Activated T-cell treated with anti-CD3 and anti-CD28 coated beads, Interleukin-2, amount 50 U/mL, for 4 hours (primary cell): ENCODE results near the gene ZNF827. TPM values are rescaled to one million over a fixed set of nuclear protein-coding genes. Genes with fewer than 3 reads are reported as not detected.
"Not testable (repeated sequence)": the region's sequence is repeated elsewhere in the genome, so short reads cannot be mapped to it uniquely, and the experiment has no call there.

Experiments used
- ATAC-seq, 2 donors: fragments of 200-7000 bp; cut with Tn5 transposase; one replicate each; pipeline ENCODE4 v1.10.0; 2021
- DNase-seq: peaks from one replicate; pipeline ENCODE4 v3.0.0-alpha.2; 2020
- H3K27me3 Mint-ChIP-seq: one replicate; pipeline ENCODE4 v1.8.0; 2021; ENCODE audit warnings: low read depth, mixed read lengths
- H3K36me3 Mint-ChIP-seq: one replicate; pipeline ENCODE4 v1.8.0; 2022; ENCODE audit warnings: mixed read lengths; ENCODE audit not compliant: insufficient read depth
- H3K4me1 Mint-ChIP-seq: one replicate; pipeline ENCODE4 v1.8.0; 2021; ENCODE audit warnings: low read depth, mixed read lengths
- H3K4me3 Mint-ChIP-seq: one replicate; pipeline ENCODE4 v1.8.0; 2021; ENCODE audit warnings: mild to moderate bottlenecking, moderate library complexity, mixed read lengths
- H3K9me3 Mint-ChIP-seq: one replicate; pipeline ENCODE4 v1.8.0; 2021; ENCODE audit warnings: mixed read lengths
- total RNA-seq, 3 donors: library from RNA; stranded (reverse); gene quantifications; one replicate each; pipeline ENCODE4 v1.2.1, GENCODE V29; 2021

Gene ZNF827
- total RNA-seq, 3 donors from 2014 or later: 22.8 to 35.2 (median 25.1) TPM

- no peaks in the 10 kb centered on the region for H3K9me3 Mint-ChIP-seq
- no peaks in the 10 kb centered on the region for H3K27me3 Mint-ChIP-seq
- H3K4me1 Mint-ChIP-seq: peaks cover 13% of the 10 kb centered on the region
- DNase-seq: no peak
- ATAC-seq: no peak
- H3K36me3 Mint-ChIP-seq: peaks cover 32% of the 10 kb centered on the region
- H3K4me3 Mint-ChIP-seq: no peak overlapping the region
Observed at GRCh38 chr4:145847764-145848163, 90.9 kb downstream of the ZNF827 start.

- no peak overlapping the region for H3K4me3 Mint-ChIP-seq
- peaks cover 13% of the 10 kb centered on the region for H3K4me1 Mint-ChIP-seq
- DNase-seq: no peak
- no peak for ATAC-seq
- no peaks in the 10 kb centered on the region for H3K9me3 Mint-ChIP-seq
- H3K36me3 Mint-ChIP-seq: peaks cover 47% of the 10 kb centered on the region
- H3K27me3 Mint-ChIP-seq: no peaks in the 10 kb centered on the region
Observed at GRCh38 chr4:145845118-145845517, 93.5 kb downstream of the ZNF827 start.

DNA sequence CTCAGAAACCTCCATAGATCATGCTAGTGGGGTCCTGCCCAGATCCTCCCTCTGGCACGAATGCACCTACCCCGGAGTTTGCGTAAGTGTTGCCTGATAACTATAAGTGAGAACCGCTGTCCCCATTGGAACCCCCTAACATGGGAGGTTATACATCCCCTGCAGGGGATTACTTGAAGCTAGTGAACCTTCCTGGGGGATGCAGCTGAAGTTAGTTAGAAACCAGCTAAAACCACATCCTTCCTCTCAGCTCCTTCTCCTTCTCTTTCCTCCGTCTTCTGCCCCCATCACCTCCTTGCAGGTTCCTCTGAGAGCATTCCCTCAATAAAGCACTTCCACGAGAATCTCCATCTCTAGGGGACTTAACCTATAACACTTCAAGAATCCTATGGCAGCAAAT is 95.0 kb downstream of the ZNF827 start:
- no peak overlapping the region for H3K4me3 Mint-ChIP-seq
- H3K4me1 Mint-ChIP-seq: peaks cover 13% of the 10 kb centered on the region

GRCh38 chr4:145843148-145843547 is 95.5 kb downstream of the ZNF827 start:
- H3K4me3 Mint-ChIP-seq: no peak overlapping the region
- ATAC-seq: no peak

More for the DNA sequence above, 95.0 kb downstream of the ZNF827 start:
- DNase-seq (no peak), ATAC-seq (peak in 1 of 2 donors; percentile 10)
- peaks cover 55% of the 10 kb centered on the region for H3K36me3 Mint-ChIP-seq
- H3K27me3 Mint-ChIP-seq: no peaks in the 10 kb centered on the region
- no peaks in the 10 kb centered on the region for H3K9me3 Mint-ChIP-seq

GRCh38 chr4:145842224-145842887 is 96.3 kb downstream of the ZNF827 start:
- Mint-ChIP-seq H3K4me1 (peaks cover 13% of the 10 kb centered on the region), H3K36me3 (peaks cover 50% of the 10 kb centered on the region), H3K27me3 (no peaks in the 10 kb centered on the region), H3K4me3 (no peak overlapping the region), H3K9me3 (no peaks in the 10 kb centered on the region)
- DNase-seq: no peak
- ATAC-seq: no peak

More at GRCh38 chr4:145843148-145843547, 95.5 kb downstream of the ZNF827 start:
- Mint-ChIP-seq H3K4me1 (peaks cover 13% of the 10 kb centered on the region), H3K27me3 (no peaks in the 10 kb centered on the region), H3K9me3 (no peaks in the 10 kb centered on the region), H3K36me3 (peaks cover 55% of the 10 kb centered on the region)
- no peak for DNase-seq

DNA sequence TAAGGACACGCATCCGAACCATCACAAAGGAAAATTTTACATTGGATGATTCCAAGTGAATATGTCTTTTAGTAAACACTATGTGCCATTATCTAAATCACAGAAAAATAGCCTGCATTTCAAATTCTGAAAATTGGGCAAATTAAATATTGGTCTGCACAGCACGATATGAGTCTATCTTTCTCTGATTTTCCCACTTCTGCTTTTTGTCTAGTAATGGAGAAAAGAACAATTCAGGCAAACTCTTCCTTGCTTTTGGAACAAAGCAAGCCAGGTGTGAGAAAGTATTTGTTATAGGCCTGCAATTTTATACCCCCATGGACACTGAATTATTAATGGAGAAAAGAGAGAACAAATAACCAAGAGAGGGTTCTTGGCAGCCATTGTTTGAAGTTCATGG is 97.8 kb downstream of the ZNF827 start:
- Mint-ChIP-seq H3K4me3 (no peak overlapping the region), H3K36me3 (peaks cover 46% of the 10 kb centered on the region), H3K9me3 (no peaks in the 10 kb centered on the region), H3K4me1 (peaks cover 13% of the 10 kb centered on the region), H3K27me3 (no peaks in the 10 kb centered on the region)
- DNase-seq: no peak
- ATAC-seq: no peak

GRCh38 chr4:145840162-145840768 is 98.4 kb downstream of the ZNF827 start:
- ATAC-seq (peak; percentile 81 to 85), DNase-seq (no peak)
- Mint-ChIP-seq H3K4me3 (no peak overlapping the region), H3K27me3 (no peaks in the 10 kb centered on the region), H3K9me3 (no peaks in the 10 kb centered on the region), H3K4me1 (peaks cover 13% of the 10 kb centered on the region), H3K36me3 (peaks cover 44% of the 10 kb centered on the region)

DNA sequence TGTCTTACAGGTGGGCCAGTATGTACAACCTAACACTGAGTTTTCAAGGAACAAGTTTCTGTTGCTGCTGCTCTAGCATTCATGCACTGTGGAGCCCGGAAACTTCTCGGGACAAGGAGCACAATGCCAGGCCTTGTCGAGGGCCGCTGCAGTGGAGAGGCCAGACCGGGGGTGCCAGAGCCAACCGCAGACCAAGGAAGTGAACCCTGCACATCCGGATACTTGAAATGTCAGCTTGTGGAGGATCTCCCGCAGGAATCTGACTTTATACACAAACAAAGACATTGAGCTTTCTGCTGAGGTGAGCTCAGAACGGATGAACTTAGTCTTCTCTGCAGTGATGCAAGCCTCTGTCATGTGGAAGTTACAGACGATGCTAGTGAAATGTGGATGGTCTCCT is 99.5 kb downstream of the ZNF827 start:
- peaks cover 35% of the 10 kb centered on the region for H3K36me3 Mint-ChIP-seq
- ATAC-seq: no peak

DNA sequence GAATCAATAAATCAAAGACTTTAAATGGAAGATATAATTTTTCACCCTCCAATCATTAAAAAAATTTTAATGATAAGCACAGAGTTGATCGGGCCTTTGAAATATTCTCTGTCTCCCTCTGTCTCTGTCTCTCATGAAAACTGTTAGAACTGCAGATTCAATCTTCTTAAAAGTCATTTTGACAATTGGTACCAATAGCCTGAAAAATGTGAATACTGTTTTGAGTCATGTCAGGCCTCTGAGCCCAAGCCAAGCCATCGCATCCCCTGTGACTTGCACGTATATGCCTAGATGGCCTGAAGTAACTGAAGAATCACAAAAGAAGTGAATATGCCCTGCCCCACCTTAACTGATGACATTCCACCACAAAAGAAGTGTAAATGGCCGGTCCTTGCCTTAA is 106.2 kb downstream of the ZNF827 start:
- peaks cover 41% of the 10 kb centered on the region for H3K4me1 Mint-ChIP-seq
- H3K27me3 Mint-ChIP-seq, ATAC-seq, H3K9me3 Mint-ChIP-seq, H3K4me3 Mint-ChIP-seq, DNase-seq: not testable (repeated sequence)
- H3K36me3 Mint-ChIP-seq: peaks cover 33% of the 10 kb centered on the region

More for the DNA sequence above, 99.5 kb downstream of the ZNF827 start:
- Mint-ChIP-seq H3K27me3 (no peaks in the 10 kb centered on the region), H3K9me3 (no peaks in the 10 kb centered on the region), H3K4me3 (no peak overlapping the region), H3K4me1 (peaks cover 9% of the 10 kb centered on the region)
- no peak for DNase-seq

- no peaks in the 10 kb centered on the region for H3K9me3 Mint-ChIP-seq
- H3K27me3 Mint-ChIP-seq: no peaks in the 10 kb centered on the region
Observed at GRCh38 chr4:145830699-145831098, 107.9 kb downstream of the ZNF827 start.

GRCh38 chr4:145829629-145830395 is 108.8 kb downstream of the ZNF827 start:
- Mint-ChIP-seq H3K4me3 (peak overlapping the region; percentile 49), H3K9me3 (no peaks in the 10 kb centered on the region), H3K27me3 (no peaks in the 10 kb centered on the region), H3K4me1 (peaks cover 41% of the 10 kb centered on the region), H3K36me3 (peaks cover 45% of the 10 kb centered on the region)
- ATAC-seq (peak; percentile 60 to 81), DNase-seq (no peak)

More at GRCh38 chr4:145830699-145831098, 107.9 kb downstream of the ZNF827 start:
- H3K36me3 Mint-ChIP-seq: peaks cover 39% of the 10 kb centered on the region
- no peak overlapping the region for H3K4me3 Mint-ChIP-seq
- H3K4me1 Mint-ChIP-seq: peaks cover 41% of the 10 kb centered on the region
- DNase-seq (no peak), ATAC-seq (no peak)

GRCh38 chr4:145828802-145829485 is 109.7 kb downstream of the ZNF827 start:
- H3K4me3 Mint-ChIP-seq: no peak overlapping the region
- DNase-seq: no peak
- peaks cover 41% of the 10 kb centered on the region for H3K4me1 Mint-ChIP-seq
- no peaks in the 10 kb centered on the region for H3K9me3 Mint-ChIP-seq
- no peaks in the 10 kb centered on the region for H3K27me3 Mint-ChIP-seq
- H3K36me3 Mint-ChIP-seq: peaks cover 50% of the 10 kb centered on the region
- peak; percentile 86 for ATAC-seq

DNA sequence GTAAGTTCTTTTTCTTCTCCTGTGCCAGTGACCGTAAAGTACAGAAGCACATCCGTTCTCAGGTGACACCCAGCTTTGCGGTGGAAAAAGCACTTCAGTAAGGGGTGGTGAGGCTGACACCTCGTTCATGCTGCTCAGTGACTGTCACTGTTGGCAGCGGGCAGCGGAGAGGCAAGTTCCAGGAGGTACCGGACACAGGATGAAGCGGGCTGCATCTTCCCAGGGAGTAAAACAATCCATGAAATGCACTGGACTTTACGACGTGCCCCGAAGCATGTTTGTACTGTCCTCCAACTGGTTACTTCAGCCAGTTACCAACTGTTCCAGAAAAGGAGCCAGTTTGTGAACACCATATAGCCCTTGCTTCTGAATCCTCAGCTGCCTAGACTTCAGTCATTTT is 110.7 kb downstream of the ZNF827 start:
- H3K27me3 Mint-ChIP-seq: no peaks in the 10 kb centered on the region
- peaks cover 52% of the 10 kb centered on the region for H3K36me3 Mint-ChIP-seq
- ATAC-seq (no peak), DNase-seq (no peak)
- peaks cover 41% of the 10 kb centered on the region for H3K4me1 Mint-ChIP-seq
- no peak overlapping the region for H3K4me3 Mint-ChIP-seq
- no peaks in the 10 kb centered on the region for H3K9me3 Mint-ChIP-seq

DNA sequence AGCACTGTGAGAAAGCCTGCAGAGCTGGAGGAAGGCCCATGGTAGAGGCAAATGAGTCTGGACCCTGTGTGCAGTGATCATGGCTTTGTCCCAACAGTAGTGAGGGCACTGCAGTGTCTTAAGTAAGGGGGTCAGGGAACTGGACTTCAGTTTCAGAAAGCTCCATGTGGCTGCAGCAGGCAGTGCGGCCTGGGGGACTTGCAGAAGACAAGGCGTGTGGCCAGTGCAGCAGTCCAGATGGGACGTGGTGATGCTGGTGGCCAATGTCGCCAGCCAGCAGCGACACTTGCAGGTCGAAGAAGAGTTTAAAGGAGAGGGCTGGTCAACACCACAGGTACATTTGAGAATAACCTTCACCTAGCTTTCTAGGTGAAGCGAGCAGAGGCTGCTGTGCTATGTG is 113.4 kb downstream of the ZNF827 start:
- Mint-ChIP-seq H3K27me3 (no peaks in the 10 kb centered on the region), H3K4me3 (no peak overlapping the region), H3K4me1 (peaks cover 25% of the 10 kb centered on the region), H3K9me3 (no peaks in the 10 kb centered on the region), H3K36me3 (peaks cover 49% of the 10 kb centered on the region)
- DNase-seq: no peak
- no peak for ATAC-seq
